ENCODE data around the gene SH3BP1. TPM values are rescaled to one million over a fixed set of nuclear protein-coding genes. Genes with fewer than 3 reads are reported as not detected.
"Not testable (repeated sequence)": the region's sequence is repeated elsewhere in the genome, so short reads cannot be mapped to it uniquely, and the experiment has no call there.

SH3BP1 gene
- total and polyA plus RNA-seq, 2 of the 4 experiments (the other 2 are of a cell fraction), result 8.8 to 33.3 TPM

GRCh38 chr22:37609240-37610152 lies 30.0 kb upstream of the SH3BP1 start:
- CTCF ChIA-PET, result no interaction called here
- H3K9me1 ChIP-seq (ENCODE audit: insufficient read depth, low read length), result peaks cover 7% of the 10 kb centered on the region
- peak overlapping the region; percentile 99 for H2AFZ ChIP-seq (replicated peaks; ENCODE audit: low read length, poor library complexity)
- no peaks in the 10 kb centered on the region for H3K9me3 ChIP-seq (ENCODE audit: control insufficient read depth, insufficient read depth, low read length)
- peak overlapping the region; percentile 76 for H4K91ac ChIP-seq (ENCODE audit: insufficient read depth, low read depth, low read length)
- H3K4me1 ChIP-seq (ENCODE audit: control insufficient read depth, insufficient read depth, low read length), result peaks cover 16% of the 10 kb centered on the region
- peak overlapping the region; percentile 61 for H3K4ac ChIP-seq (ENCODE audit: low read depth, low read length)
- dilution Hi-C loops (cut with HindIII; ENCODE audit: low sequenced_read_pairs, unreplicated experiment) (no loop called here), intact Hi-C loops (cut with micrococcal nuclease) (loop anchor here (5.0 kb wide), 1 partner anchor 62 kb away; no protein-coding TSS in a partner anchor), in situ Hi-C loops (cut with MboI; ENCODE audit: low sequenced_read_pairs) (no loop called here)
- 12% methylated on average over 12 of the region's 26 CpGs; no CpG with 5 or more reads in 1 of the 2 experiments for WGBS, 2 experiments (ENCODE audit: extremely low coverage in 2 of 2, insufficient read length in 1 of 2)
- 0 out of 3 replicates have a peak overlapping the region, but pooled peaks have one; percentile 2 for H2BK15ac ChIP-seq (ENCODE audit: low read depth, low read length)
- H2BK20ac ChIP-seq (ENCODE audit: low read depth, low read length), result no peak overlapping the region
- TF ChIP-seq RFX5 (IDR thresholded peaks at IDR 0.05; ENCODE audit: low read depth, low read length) (no peak), RAD21 (IDR thresholded peaks at IDR 0.05; ENCODE audit: low read length) (no peak), FOS (IDR thresholded peaks at IDR 0.05; ENCODE audit: low read depth, low read length) (no peak), CEBPB (IDR thresholded peaks at IDR 0.05; ENCODE audit: low read depth, low read length) (no peak), ELK1 (IDR thresholded peaks at IDR 0.05; ENCODE audit: borderline replicate concordance, low read depth, low read length) (no peak)
- H3K27ac ChIP-seq (ENCODE audit: insufficient read depth, low read length), result peak overlapping the region; percentile 86
- peak overlapping the region; percentile 96 for H3K4me2 ChIP-seq (ENCODE audit: low read depth, low read length)
- peak overlapping the region; percentile 83 for H3K14ac ChIP-seq (replicated peaks; ENCODE audit: low read depth, low read length)
- peak overlapping the region; percentile 54 for H3K56ac ChIP-seq (ENCODE audit: extremely low read depth, insufficient read depth, low read length)
- 0 out of 2 replicates have a peak, but pooled peaks cover 3% of the 10 kb centered on the region for H4K20me1 ChIP-seq (ENCODE audit: insufficient read depth, low read length)
- H3K18ac ChIP-seq (ENCODE audit: low read depth, low read length), result peak overlapping the region; percentile 12; the same call in 1 of the 2 replicates
- ATAC-seq (ENCODE audit: low read depth), result peak; percentile 2
- POLR2A ChIA-PET (ENCODE audit: unreplicated experiment), result interaction anchor here (0.5 to 0.6 kb wide), 2 partner anchors 17 to 30 kb away, joined by 4 to 6 read pairs; partner anchors contain the start of gene LGALS2
- H3K79me1 ChIP-seq (ENCODE audit: low read depth in 1 of 2, low read length in 2 of 2), result peaks cover 22 to 52% of the 10 kb centered on the region in 2 experiments
- peak overlapping the region; percentile 94 for H3K23ac ChIP-seq (ENCODE audit: low read depth, low read length)
- peak overlapping the region; percentile 14; the same call in 1 of the 2 replicates for H2BK120ac ChIP-seq (ENCODE audit: low read depth, low read length)
- peak overlapping the region; percentile 77 for H2BK5ac ChIP-seq (ENCODE audit: low read depth, low read length, poor library complexity, severe bottlenecking)
- H3K9ac ChIP-seq (ENCODE audit: low read depth, low read length), result peak overlapping the region; percentile 80
- H4K5ac ChIP-seq (ENCODE audit: low read depth, low read length), result peak overlapping the region; percentile 14
- peaks cover 7% of the 10 kb centered on the region for H3K27me3 ChIP-seq (ENCODE audit: control insufficient read depth, insufficient read depth, low read length)
- H4K8ac ChIP-seq (ENCODE audit: low read depth in 2 of 2, low read length in 2 of 2), result peak overlapping the region; percentile 44 to 86
- DNase-seq, result no peak
- H3K4me3 ChIP-seq (ENCODE audit: insufficient read depth, low read depth, low read length), result peak overlapping the region; percentile 56
- H2AK5ac ChIP-seq (ENCODE audit: low read depth, low read length), result peak overlapping the region; percentile 48
- TSS peak; percentile 53 for BruUV-seq (replicated peaks)
- peak overlapping the region; percentile 99 for H2AK9ac ChIP-seq (replicated peaks; ENCODE audit: low read depth, low read length, poor library complexity)
- H3K36me3 ChIP-seq (ENCODE audit: control insufficient read depth, insufficient read depth, low read length), result peaks cover 3% of the 10 kb centered on the region; the same call in 1 of the 2 replicates

- Histone ChIP-seq H3K27ac (ENCODE audit: insufficient read depth, low read length) (peak overlapping the region; percentile 86), H3K79me1 (ENCODE audit: low read depth in 1 of 2, low read length in 2 of 2) (peaks cover 22 to 56% of the 10 kb centered on the region in 2 experiments), H3K4me3 (ENCODE audit: insufficient read depth, low read depth, low read length) (peak overlapping the region; percentile 56), H2BK5ac (ENCODE audit: low read depth, low read length, poor library complexity, severe bottlenecking) (peak overlapping the region; percentile 77), H3K14ac (replicated peaks; ENCODE audit: low read depth, low read length) (peak overlapping the region; percentile 83; the same call in 1 of the 2 replicates), H3K4me2 (ENCODE audit: low read depth, low read length) (peak overlapping the region; percentile 96), H2AK5ac (ENCODE audit: low read depth, low read length) (peak overlapping the region; percentile 48), H3K56ac (ENCODE audit: extremely low read depth, insufficient read depth, low read length) (peak overlapping the region; percentile 54), H2AK9ac (replicated peaks; ENCODE audit: low read depth, low read length, poor library complexity) (peak overlapping the region; percentile 26), H3K9ac (ENCODE audit: low read depth, low read length) (peak overlapping the region; percentile 80), H3K23ac (ENCODE audit: low read depth, low read length) (peak overlapping the region; percentile 94; the same call in 1 of the 2 replicates), H4K8ac (ENCODE audit: low read depth in 2 of 2, low read length in 2 of 2) (peak overlapping the region; percentile 44 to 86; a peak in 2 of 4 replicates), H3K4me1 (ENCODE audit: control insufficient read depth, insufficient read depth, low read length) (peaks cover 16% of the 10 kb centered on the region), H3K4ac (ENCODE audit: low read depth, low read length) (peak overlapping the region; percentile 61)
- H2BK15ac ChIP-seq (ENCODE audit: low read depth, low read length); H2AFZ ChIP-seq (replicated peaks; ENCODE audit: low read length, poor library complexity); in situ Hi-C loops (cut with MboI; ENCODE audit: low sequenced_read_pairs); H2BK120ac ChIP-seq (ENCODE audit: low read depth, low read length); H3K9me3 ChIP-seq (ENCODE audit: control insufficient read depth, insufficient read depth, low read length); H4K91ac ChIP-seq (ENCODE audit: insufficient read depth, low read depth, low read length); H3K27me3 ChIP-seq (ENCODE audit: control insufficient read depth, insufficient read depth, low read length); CTCF ChIA-PET; DNase-seq; H2BK20ac ChIP-seq (ENCODE audit: low read depth, low read length); H4K5ac ChIP-seq (ENCODE audit: low read depth, low read length); ATAC-seq (ENCODE audit: low read depth); BruUV-seq (replicated peaks); dilution Hi-C loops (cut with HindIII; ENCODE audit: low sequenced_read_pairs, unreplicated experiment); intact Hi-C loops (cut with micrococcal nuclease); H4K20me1 ChIP-seq (ENCODE audit: insufficient read depth, low read length); H3K36me3 ChIP-seq (ENCODE audit: control insufficient read depth, insufficient read depth, low read length); H3K18ac ChIP-seq (ENCODE audit: low read depth, low read length); H3K9me1 ChIP-seq (ENCODE audit: insufficient read depth, low read length): not testable (repeated sequence)
- POLR2A ChIA-PET (ENCODE audit: unreplicated experiment), result interaction anchor here (0.6 kb wide), 2 partner anchors 17 to 50 kb away, joined by 3 to 4 read pairs; no protein-coding TSS in a partner anchor
- no CpG with 5 or more reads among the region's 3 CpGs for WGBS, 2 experiments (ENCODE audit: extremely low coverage in 2 of 2, insufficient read length in 1 of 2)
Measured at GRCh38 chr22:37610153-37610475, 29.4 kb upstream of the SH3BP1 start.

Measured in IMR-90 (cell line).